ENCODE data around the gene SLC35G3. TPM values are rescaled to one million over a fixed set of nuclear protein-coding genes. Genes with fewer than 3 reads are reported as not detected.
"Not testable (repeated sequence)": the region's sequence is repeated elsewhere in the genome, so short reads cannot be mapped to it uniquely, and the experiment has no call there.

The SLC35G3 gene
- not detected for total RNA-seq

- H3K4me1 ChIP-seq, DNase-seq, H3K9me3 ChIP-seq, H3K27ac ChIP-seq, H3K36me3 ChIP-seq, H3K27me3 ChIP-seq, H3K4me3 ChIP-seq: not testable (repeated sequence)
These were observed at the start of gene SLC35G3 for GRCh38 chr17:35194001-35194400. TSS of gene SLC35G3 (minus strand) at chr17:35194393. CDS start at chr17:35194307, 86 bp downstream.

DNA sequence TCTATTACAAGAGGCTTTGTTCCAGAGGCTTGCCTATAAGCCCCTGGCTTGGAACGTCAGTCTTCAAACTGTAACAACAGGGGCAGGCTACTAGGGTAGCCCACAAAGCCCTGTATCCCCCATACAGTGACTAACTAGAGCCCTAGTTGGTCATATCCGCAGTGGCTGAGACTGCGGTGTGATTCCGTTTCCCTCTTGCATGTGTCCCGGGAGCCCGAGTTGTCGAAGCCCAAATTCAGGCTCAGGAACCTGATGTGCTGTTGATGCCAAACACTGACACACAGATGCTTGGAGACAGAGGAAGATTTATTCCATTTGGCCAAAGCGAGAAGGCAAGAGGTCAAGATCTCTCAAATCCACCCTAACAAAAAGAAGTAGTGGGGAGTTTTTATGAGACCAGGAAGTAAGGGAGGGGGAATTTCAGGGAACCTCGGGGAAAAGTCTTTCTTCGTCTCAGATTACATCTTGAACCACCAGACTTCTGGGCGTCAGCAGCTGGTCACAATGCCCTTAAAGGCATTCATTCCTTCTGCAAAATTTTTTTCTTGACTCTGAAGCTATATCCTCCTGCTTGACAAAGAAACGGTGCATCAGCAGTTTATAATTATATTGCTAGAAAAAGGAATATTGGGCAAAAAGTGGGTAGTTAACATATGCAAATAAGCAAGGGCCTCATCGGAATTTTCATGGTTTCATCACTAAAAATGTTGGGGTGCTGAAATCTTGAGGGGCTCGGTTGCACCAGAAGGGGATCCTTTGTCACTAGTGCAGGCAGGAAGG, 49.6 kb upstream of the SLC35G3 start:
- Histone ChIP-seq H3K9me3 (no peaks in the 10 kb centered on the region), H3K4me1 (peaks cover 0 to 20% (median 3%) of the 10 kb centered on the region in 4 donors), H3K4me3 (peak overlapping the region; percentile 62 to 88 (median 76)), H3K27ac (peak overlapping the region; percentile 91 to 96 (median 92)), H3K27me3 (no peaks in the 10 kb centered on the region), H3K36me3 (no peaks in the 10 kb centered on the region)
- TF ChIP-seq CTCF (IDR thresholded peaks at IDR 0.05): no peak
- TF ChIP-seq POLR2A (IDR thresholded peaks at IDR 0.05): no peak
- peak; percentile 53 to 79 (median 55) for DNase-seq

DNA sequence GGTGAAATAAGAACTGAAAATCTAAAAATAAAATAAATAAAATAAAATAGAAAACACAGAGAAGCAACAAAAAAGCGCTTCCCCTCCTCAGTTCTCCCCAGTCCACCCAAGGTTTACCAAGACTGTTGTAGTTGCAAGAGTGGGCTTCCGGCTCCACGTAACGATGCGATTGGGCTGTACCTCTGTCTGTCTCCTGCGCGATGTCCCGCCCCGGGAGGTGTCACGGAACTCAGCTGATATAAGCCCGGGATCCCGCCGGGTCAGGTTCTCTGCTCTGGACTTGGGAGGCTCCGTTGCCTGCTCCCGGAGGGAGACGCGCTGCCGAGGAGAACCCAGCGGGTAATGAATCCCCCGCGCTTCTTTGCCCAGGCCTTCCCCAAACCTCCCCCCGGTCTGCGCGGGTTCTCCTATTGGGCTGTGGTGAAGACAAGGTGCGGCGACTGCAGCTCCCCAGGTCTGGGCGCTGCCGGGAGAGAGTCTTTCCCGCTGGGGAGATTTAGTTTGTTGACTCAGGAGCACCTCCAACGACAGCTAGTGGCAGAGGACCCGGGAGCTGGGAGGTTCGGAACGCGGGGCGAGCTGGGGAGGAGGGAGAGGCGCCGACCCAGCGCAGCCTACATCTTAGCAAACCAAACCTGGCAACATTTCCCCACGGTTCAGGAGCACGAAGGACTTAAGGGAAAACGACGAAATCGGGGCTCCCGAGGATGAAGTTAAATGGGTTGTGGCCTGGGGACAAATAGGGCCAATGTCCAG, 48.8 kb upstream of the SLC35G3 start, which contains the start of gene SLFN5:
Gene SLFN5 (plus strand): TSS at position 268 of the 756 bp plus-strand sequence. CDS start 15,619 bp downstream, outside the sequence.
- no peaks in the 10 kb centered on the region for H3K9me3 ChIP-seq
- peak within 1 kb of the TSS; percentile 91 to 96 (median 92) for H3K27ac ChIP-seq
- peak; percentile 94 to 98 (median 98) for DNase-seq
- H3K27me3 ChIP-seq: no peaks in the 10 kb centered on the region
- TF ChIP-seq POLR2A (IDR thresholded peaks at IDR 0.05): peak; percentile 86 to 96
- no peak for TF ChIP-seq CTCF (IDR thresholded peaks at IDR 0.05)
- no peaks in the 10 kb centered on the region for H3K36me3 ChIP-seq
- H3K4me1 ChIP-seq: peaks cover 0 to 20% (median 3%) of the 10 kb centered on the region in 4 donors
- H3K4me3 ChIP-seq: peak within 1 kb of the TSS; percentile 62 to 88 (median 76)

GRCh38 chr17:35242158-35242804, 48.1 kb upstream of the SLC35G3 start:
- TF ChIP-seq CTCF (IDR thresholded peaks at IDR 0.05) (peak; percentile 46 to 73 (median 64)), POLR2A (IDR thresholded peaks at IDR 0.05) (peak; percentile 4 to 16)

GRCh38 chr17:35241520-35241919, 47.3 kb upstream of the SLC35G3 start:
- Histone ChIP-seq H3K4me1 (peaks cover 0 to 20% (median 3%) of the 10 kb centered on the region in 4 donors), H3K27me3 (no peaks in the 10 kb centered on the region), H3K4me3 (peak overlapping the region; percentile 62 to 88 (median 76)), H3K36me3 (no peaks in the 10 kb centered on the region), H3K9me3 (no peaks in the 10 kb centered on the region), H3K27ac (peak overlapping the region; percentile 91 to 96 (median 92))
- TF ChIP-seq CTCF (IDR thresholded peaks at IDR 0.05): no peak
- no peak for TF ChIP-seq POLR2A (IDR thresholded peaks at IDR 0.05)
- DNase-seq: peak in 1 of 3 donors; percentile 51

More at GRCh38 chr17:35242158-35242804, 48.1 kb upstream of the SLC35G3 start:
- Histone ChIP-seq H3K9me3 (no peaks in the 10 kb centered on the region), H3K27ac (peak overlapping the region; percentile 91 to 96 (median 92)), H3K4me1 (peaks cover 0 to 20% (median 3%) of the 10 kb centered on the region in 4 donors), H3K4me3 (peak overlapping the region; percentile 62 to 88 (median 76)), H3K36me3 (no peaks in the 10 kb centered on the region), H3K27me3 (no peaks in the 10 kb centered on the region)
- peak; percentile 79 to 92 (median 84) for DNase-seq

All from Peyer's patch (tissue), 4 donors.